ENCODE data around the gene TGDS.

DNA sequence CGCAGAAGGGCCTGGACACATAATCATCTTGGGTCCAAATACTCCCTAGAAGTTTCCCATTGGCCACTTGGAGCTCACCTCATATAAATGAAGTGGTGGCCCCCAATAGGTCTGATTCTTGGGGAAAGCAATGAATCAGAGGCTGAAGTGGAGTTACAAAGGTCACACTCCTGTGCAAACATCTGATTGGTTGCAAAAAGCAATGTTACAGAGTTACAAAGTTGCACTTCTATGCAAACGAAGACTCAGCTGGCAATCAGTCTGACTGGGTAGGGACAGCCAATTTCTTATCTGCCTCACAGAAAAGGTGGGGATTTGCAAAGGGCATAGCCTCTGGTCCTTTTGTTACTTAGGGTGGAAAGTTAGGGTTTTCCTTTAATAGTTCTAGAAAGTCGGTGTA lies 3.9 kb upstream of the TGDS start:
- TF ChIP-seq, protein P1, sequence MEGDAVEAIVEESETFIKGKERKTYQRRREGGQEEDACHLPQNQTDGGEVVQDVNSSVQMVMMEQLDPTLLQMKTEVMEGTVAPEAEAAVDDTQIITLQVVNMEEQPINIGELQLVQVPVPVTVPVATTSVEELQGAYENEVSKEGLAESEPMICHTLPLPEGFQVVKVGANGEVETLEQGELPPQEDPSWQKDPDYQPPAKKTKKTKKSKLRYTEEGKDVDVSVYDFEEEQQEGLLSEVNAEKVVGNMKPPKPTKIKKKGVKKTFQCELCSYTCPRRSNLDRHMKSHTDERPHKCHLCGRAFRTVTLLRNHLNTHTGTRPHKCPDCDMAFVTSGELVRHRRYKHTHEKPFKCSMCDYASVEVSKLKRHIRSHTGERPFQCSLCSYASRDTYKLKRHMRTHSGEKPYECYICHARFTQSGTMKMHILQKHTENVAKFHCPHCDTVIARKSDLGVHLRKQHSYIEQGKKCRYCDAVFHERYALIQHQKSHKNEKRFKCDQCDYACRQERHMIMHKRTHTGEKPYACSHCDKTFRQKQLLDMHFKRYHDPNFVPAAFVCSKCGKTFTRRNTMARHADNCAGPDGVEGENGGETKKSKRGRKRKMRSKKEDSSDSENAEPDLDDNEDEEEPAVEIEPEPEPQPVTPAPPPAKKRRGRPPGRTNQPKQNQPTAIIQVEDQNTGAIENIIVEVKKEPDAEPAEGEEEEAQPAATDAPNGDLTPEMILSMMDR (IDR thresholded peaks at IDR 0.05; ENCODE audit: poor library complexity): no peak
- no peak for TF ChIP-seq EZH2 (IDR thresholded peaks at IDR 0.05; ENCODE audit: borderline replicate concordance)
- no peak for TF ChIP-seq EZH2phosphoT487 (IDR thresholded peaks at IDR 0.05; ENCODE audit: low read depth, severe bottlenecking, unreplicated experiment)

Data from hepatocyte (in vitro differentiated cells).